ENCODE data around the gene SSR4. TPM values are rescaled to one million over a fixed set of nuclear protein-coding genes. Genes with fewer than 3 reads are reported as not detected.

Gene SSR4
- total and polyA plus RNA-seq, 2 of the 8 experiments (the other 6 are each of a cell fraction or from before 2014, with no cell fraction given): 168 to 642 TPM

GRCh38 chrX:153772316-153773217 lies 21.9 kb upstream of the SSR4 start (continued):
- no peak for TF ChIP-seq RNF2 (IDR thresholded peaks at IDR 0.05; ENCODE audit: borderline replicate concordance, low read depth, low read length, missing control alignments, poor library complexity, severe bottlenecking)
- no peak for TF ChIP-seq EGR1 (IDR thresholded peaks at IDR 0.05; ENCODE audit: borderline replicate concordance, low read depth, low read length)
- TF ChIP-seq CBX8 (IDR thresholded peaks at IDR 0.05; ENCODE audit: borderline replicate concordance, low read depth, low read length): no peak
- TF ChIP-seq JUN (IDR thresholded peaks at IDR 0.05; ENCODE audit: low read depth, low read length): no peak
- no peak for TF ChIP-seq CHD2 (IDR thresholded peaks at IDR 0.05; ENCODE audit: low read length)
- no peak for TF ChIP-seq FOSL1 (IDR thresholded peaks at IDR 0.05; ENCODE audit: insufficient read depth, low read depth, low read length)
- TF ChIP-seq KDM5A (IDR thresholded peaks at IDR 0.05; ENCODE audit: low read length): no peak
- TF ChIP-seq MAFK (IDR thresholded peaks at IDR 0.05; ENCODE audit: low read depth, low read length): no peak

Data from H1 (cell line).